Forelimb muscle (tissue), 1 donor: Measurements from ENCODE around the gene KMT5C. TPM values are rescaled to one million over a fixed set of nuclear protein-coding genes. Genes with fewer than 3 reads are reported as not detected.

Experiments
- DNase-seq: peaks from one replicate; pipeline ENCODE4 v3.0.0-alpha.2; 2013; ENCODE audit warnings: low read depth
- polyA plus RNA-seq: library from polyadenylated mRNA; unstranded; fragments of 120-200 nt; gene quantifications from one replicate; pipeline ENCODE4 v1.2.1, GENCODE V29; 2013; ENCODE audit not compliant: insufficient read length

The KMT5C gene
- polyA plus RNA-seq, 1 donor, result 27.5 TPM

DNA sequence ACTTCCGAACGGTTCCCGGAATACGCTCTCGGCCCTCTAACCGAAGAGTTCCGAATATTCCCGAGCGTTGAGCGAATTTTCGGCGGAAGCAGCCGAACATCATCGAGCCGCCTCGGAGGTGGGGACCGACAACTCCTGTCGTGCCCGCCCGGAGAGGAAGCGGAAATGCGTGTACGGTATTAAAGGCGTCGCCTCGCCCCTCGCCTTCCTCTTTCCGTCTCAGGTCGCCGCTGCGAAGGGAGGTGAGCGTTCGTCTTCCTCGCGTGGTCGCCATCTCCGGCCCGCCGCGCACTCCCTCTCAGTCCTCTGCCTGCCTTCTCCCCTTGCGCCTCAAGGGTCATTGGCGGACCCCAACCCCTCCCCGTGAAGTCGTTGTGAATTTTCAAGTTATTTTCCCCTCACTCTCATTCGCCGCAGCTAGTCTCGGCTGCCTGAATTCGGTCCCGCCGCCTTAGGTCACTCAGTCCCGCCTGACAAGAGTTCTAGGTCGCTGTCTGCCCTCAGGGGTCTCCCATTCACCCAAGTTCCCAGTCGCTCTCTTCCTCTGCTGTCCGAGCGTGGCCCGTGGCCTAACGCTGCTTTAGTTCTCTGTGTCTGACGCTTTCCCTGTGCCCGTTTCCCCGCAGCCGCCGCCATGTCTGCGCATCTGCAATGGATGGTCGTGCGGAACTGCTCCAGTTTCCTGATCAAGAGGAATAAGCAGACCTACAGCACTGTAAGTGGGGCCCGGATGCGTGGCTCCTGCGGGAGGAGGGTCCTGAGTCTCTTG lies 46.2 kb downstream of the KMT5C start, which contains the start of gene RPL28:
Gene RPL28, plus strand, starts transcription at position 209 of the 769 bp plus-strand sequence. Its CDS starts 426 bp downstream, at position 635.
- DNase-seq, result peak; percentile 98

GRCh38 chr19:55386493-55386971 lies 46.9 kb downstream of the KMT5C start:
- no peak for DNase-seq

- no peak for DNase-seq
Observed at GRCh38 chr19:55387736-55388497, 48.2 kb downstream of the KMT5C start.

DNA sequence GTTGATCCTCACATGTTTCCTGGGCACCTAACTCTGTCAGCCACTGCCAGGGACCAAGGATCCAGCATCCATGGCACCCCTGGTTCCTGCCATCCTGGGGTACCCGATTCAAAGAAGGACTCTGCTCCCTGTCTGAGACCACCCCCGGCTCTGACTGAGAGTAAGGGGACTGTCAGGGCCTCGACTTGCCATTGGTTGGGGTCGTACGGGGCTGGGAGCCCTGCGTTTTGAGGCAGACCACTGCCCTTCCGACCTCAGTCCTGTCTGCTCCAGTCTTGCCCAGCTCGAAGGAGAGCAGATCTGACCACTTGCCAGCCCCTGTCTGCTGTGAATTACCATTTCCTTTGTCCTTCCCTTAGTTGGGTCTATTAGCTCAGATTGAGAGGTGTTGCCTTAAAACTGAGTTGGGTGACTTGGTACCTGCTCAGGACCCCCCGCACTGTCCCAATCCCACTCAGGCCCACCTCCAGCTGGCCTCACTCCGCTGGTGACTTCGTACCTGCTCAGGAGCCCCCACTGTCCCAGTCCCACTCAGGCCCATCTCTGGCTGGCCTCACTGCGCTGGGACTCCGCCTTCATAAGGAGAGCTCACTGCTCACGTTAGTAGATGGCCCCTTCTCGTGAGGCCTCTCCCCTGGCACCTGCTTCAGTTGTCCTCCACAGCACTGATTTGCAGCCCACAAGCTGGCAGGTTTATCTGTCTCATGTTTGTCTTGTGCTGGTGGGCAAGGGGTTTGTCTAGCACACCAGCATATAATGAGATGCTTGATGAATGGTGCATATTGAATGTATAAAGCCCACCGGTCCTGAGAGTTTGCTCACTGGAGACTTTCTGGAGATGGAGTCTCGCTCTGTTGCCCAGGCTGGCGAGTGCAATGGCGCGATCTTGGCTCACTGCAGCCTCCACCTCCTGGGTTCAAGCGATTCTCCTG lies 50.0 kb downstream of the KMT5C start:
- no peak for DNase-seq

DNA sequence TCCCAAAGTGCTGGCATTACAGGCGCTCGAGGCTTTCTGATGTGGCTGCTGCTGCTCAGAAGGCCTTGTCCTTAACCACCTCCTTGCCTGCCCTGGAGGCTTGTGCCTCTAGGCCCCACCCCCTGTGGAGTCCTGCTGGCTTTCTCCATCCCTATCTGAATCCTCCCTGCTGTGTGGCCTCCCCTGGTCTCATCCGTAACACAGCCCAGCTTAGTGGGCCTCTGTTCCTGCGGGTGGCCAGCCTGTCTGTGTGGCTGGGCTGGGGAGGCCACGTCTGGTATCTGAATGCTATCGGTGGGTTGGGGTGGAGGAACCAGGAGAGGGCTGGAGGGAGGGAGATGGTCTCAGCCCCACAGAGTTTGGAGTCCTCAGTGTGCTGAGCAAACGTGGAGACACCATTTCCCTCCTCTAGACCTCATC lies 50.8 kb downstream of the KMT5C start:
- DNase-seq, result no peak

- DNase-seq, result no peak
Observed at GRCh38 chr19:55391191-55391670, 51.6 kb downstream of the KMT5C start.

- DNase-seq, result no peak
Observed at GRCh38 chr19:55391702-55392615, 52.3 kb downstream of the KMT5C start.

DNA sequence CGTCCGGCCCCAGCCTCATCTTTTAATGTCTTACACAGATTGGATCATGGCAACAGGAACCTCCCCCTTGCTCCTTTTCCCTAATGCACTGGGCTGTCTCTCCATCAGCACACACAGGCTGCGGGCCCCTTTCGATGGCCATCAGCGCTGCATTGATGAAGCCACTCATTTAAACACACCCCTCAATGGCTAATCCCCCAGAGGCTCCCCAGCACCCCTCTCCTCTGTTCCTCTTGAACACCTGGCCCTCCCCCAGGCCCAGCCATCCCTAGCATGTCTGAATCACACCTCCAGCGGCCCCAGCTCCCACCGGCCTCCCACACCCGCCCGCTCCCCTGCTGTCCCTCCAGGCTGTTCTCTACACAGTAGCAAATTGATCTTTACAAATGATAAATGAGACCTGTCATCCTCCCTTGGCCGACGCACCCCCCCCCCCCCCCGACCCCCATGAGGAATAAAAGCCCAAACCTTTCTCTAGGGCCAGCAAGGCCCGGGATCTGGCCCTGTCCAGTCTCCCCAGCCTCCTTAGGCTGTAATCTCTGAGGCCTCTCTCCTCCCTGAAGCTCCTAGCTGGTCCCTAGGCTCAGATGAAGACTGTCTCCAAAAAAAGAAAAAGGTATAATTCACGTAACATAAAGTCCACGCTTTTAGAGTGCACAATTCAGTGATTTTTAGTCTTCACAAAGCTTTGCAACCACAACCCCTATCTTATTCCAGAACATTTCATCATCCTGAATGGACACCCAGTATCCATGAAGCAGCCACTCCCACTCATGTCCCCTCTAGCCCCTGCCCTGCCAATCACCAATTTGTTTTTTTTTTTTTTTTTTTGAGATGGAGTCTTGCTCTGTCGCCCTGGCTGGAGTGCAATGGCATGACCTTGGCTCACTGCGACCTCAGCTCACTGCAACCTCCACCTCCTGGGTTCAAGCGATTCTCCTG lies 53.4 kb downstream of the KMT5C start:
- DNase-seq, result no peak

Other genes with a start within 250 kb of the KMT5C start
- gene PPP1R12C, start 222.2 kb upstream of the KMT5C start, polyA plus RNA-seq, result 78.0 TPM
- gene TNNT1, start 190.7 kb upstream of the KMT5C start, polyA plus RNA-seq, result 742 TPM
- 3.2 TPM for gene TNNI3, start 182.1 kb upstream of the KMT5C start, polyA plus RNA-seq
- gene DNAAF3, start 173.3 kb upstream of the KMT5C start, polyA plus RNA-seq, result 0.92 TPM
- gene SYT5, start 159.6 kb upstream of the KMT5C start, polyA plus RNA-seq, result not detected
- gene PTPRH, start 130.4 kb upstream of the KMT5C start, polyA plus RNA-seq, result 0.11 TPM
- 2.8 TPM for gene TMEM86B, start 111.1 kb upstream of the KMT5C start, polyA plus RNA-seq
- gene PPP6R1, start 80.9 kb upstream of the KMT5C start, polyA plus RNA-seq, result 26.7 TPM
- 25.6 TPM for gene HSPBP1, start 59.8 kb upstream of the KMT5C start, polyA plus RNA-seq
- 7.4 TPM for gene BRSK1, start 55.9 kb upstream of the KMT5C start, polyA plus RNA-seq
- gene TMEM150B, start 14.5 kb upstream of the KMT5C start, polyA plus RNA-seq, result 1.00 TPM
- 0.15 TPM for gene COX6B2, start 14.8 kb downstream of the KMT5C start, polyA plus RNA-seq
- not detected for gene GARIN5B, start 23.4 kb downstream of the KMT5C start, polyA plus RNA-seq
- 0.40 TPM for gene IL11, start 30.6 kb downstream of the KMT5C start, polyA plus RNA-seq
- not detected for gene TMEM190, start 37.0 kb downstream of the KMT5C start, polyA plus RNA-seq
- gene TMEM238, start 44.4 kb downstream of the KMT5C start, polyA plus RNA-seq, result 0.23 TPM
- gene RPL28, start 46.1 kb downstream of the KMT5C start, polyA plus RNA-seq, result 1,731 TPM
- gene UBE2S, start 67.9 kb downstream of the KMT5C start, polyA plus RNA-seq, result 41.0 TPM
- 0.14 TPM for gene SHISA7, start 103.4 kb downstream of the KMT5C start, polyA plus RNA-seq
- 36.2 TPM for gene ISOC2, start 121.8 kb downstream of the KMT5C start, polyA plus RNA-seq
- not detected for gene C19orf85, start 124.9 kb downstream of the KMT5C start, polyA plus RNA-seq
- gene ZNF628, start 136.7 kb downstream of the KMT5C start, polyA plus RNA-seq, result 4.1 TPM
- 27.0 TPM for gene NAT14, start 145.3 kb downstream of the KMT5C start, polyA plus RNA-seq
- 17.3 TPM for gene SSC5D, start 148.6 kb downstream of the KMT5C start, polyA plus RNA-seq
- gene SBK2, start 197.3 kb downstream of the KMT5C start, polyA plus RNA-seq, result 3.1 TPM
- gene SBK3, start 205.7 kb downstream of the KMT5C start, polyA plus RNA-seq, result not detected
- 12.0 TPM for gene ZNF579, start 241.0 kb downstream of the KMT5C start, polyA plus RNA-seq